Adrenal gland (tissue), 5 donors: ENCODE data around the gene CTNND2.

Source experiments
- POLR2A ChIP-seq, 2 donors: fragments of 450-650 bp; IDR thresholded peaks; one replicate each; pipeline ENCODE4 v1.6.1; 2017; ENCODE audit warnings: antibody characterized with exemption in 2 of 2, mild to moderate bottlenecking in 2 of 2, moderate library complexity in 1 of 2
- TF ChIP-seq, protein P1 (sequence below), 6 experiments: fragments of 450-650 bp in 4 of 6; fragments of 200-600 bp in 2 of 6; sonication (generic) in 1 of 6; IDR thresholded peaks; 1 replicate in 5 of 6; 2 replicates in 1 of 6; pipeline versions ENCODE4 v1.5.1 to v1.8.0; 2016 to 2021; ENCODE audit warnings: antibody characterized with exemption in 6 of 6, mild to moderate bottlenecking in 2 of 6, moderate library complexity in 1 of 6
- donor health status: DM: no; HTN: no; CAD: no.

- TF ChIP-seq, protein P1, sequence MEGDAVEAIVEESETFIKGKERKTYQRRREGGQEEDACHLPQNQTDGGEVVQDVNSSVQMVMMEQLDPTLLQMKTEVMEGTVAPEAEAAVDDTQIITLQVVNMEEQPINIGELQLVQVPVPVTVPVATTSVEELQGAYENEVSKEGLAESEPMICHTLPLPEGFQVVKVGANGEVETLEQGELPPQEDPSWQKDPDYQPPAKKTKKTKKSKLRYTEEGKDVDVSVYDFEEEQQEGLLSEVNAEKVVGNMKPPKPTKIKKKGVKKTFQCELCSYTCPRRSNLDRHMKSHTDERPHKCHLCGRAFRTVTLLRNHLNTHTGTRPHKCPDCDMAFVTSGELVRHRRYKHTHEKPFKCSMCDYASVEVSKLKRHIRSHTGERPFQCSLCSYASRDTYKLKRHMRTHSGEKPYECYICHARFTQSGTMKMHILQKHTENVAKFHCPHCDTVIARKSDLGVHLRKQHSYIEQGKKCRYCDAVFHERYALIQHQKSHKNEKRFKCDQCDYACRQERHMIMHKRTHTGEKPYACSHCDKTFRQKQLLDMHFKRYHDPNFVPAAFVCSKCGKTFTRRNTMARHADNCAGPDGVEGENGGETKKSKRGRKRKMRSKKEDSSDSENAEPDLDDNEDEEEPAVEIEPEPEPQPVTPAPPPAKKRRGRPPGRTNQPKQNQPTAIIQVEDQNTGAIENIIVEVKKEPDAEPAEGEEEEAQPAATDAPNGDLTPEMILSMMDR (IDR thresholded peaks at IDR 0.05) = no peak
- no peak for TF ChIP-seq POLR2A (IDR thresholded peaks at IDR 0.05)
These were observed 27.4 kb upstream of the CTNND2 start for GRCh38 chr5:11931638-11932037.
